A673 (cell line): ENCODE measurements around the gene ACMSD.

Experiments used
- EZH2 ChIP-seq: fragments of 200-600 bp; sonication (generic); IDR thresholded peaks from 2 replicates; pipeline ENCODE4 v1.6.1; 2017; ENCODE audit warnings: borderline replicate concordance, low read depth, mild to moderate bottlenecking, mixed read lengths, antibody characterized with exemption, low read length; ENCODE audit not compliant: poor library complexity, severe bottlenecking
- TF ChIP-seq, protein P1 (sequence below): fragments of 300-800, 200-600 bp; sonication (generic); conservative IDR thresholded peaks from 2 replicates; pipeline ENCODE4 v1.5.1; 2017; ENCODE audit warnings: low read depth, mild to moderate bottlenecking, antibody characterized with exemption, low read length, moderate library complexity, mixed read lengths

DNA sequence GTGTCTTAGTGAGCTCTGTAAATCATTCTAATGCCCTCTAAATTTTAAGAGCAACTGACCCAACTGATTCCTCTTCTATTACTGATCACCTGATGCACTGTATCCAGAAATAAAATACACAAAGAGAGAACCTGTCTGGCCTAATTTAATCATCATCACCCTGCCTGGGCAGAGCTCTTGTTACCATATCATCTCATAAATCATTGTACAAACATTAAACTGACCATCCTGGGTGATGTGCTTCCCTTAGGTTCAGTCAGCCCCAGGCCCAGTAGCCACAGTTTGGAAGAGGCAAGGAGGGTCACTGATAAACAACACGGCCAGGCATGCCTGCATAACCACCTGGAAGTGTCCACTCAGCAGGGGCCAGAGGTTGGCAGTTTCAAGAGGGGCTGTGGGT lies 22.7 kb upstream of the ACMSD start:
- TF ChIP-seq, protein P1, sequence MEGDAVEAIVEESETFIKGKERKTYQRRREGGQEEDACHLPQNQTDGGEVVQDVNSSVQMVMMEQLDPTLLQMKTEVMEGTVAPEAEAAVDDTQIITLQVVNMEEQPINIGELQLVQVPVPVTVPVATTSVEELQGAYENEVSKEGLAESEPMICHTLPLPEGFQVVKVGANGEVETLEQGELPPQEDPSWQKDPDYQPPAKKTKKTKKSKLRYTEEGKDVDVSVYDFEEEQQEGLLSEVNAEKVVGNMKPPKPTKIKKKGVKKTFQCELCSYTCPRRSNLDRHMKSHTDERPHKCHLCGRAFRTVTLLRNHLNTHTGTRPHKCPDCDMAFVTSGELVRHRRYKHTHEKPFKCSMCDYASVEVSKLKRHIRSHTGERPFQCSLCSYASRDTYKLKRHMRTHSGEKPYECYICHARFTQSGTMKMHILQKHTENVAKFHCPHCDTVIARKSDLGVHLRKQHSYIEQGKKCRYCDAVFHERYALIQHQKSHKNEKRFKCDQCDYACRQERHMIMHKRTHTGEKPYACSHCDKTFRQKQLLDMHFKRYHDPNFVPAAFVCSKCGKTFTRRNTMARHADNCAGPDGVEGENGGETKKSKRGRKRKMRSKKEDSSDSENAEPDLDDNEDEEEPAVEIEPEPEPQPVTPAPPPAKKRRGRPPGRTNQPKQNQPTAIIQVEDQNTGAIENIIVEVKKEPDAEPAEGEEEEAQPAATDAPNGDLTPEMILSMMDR = no peak
- no peak for TF ChIP-seq EZH2
